Measurements from ENCODE around the gene TREM1. TPM values are rescaled to one million over a fixed set of nuclear protein-coding genes. Genes with fewer than 3 reads are reported as not detected.

Gene TREM1
- polyA plus RNA-seq, 1 donor (not counting 4 experiments of a cell fraction or from before 2014, with no cell fraction given), result not detected

DNA sequence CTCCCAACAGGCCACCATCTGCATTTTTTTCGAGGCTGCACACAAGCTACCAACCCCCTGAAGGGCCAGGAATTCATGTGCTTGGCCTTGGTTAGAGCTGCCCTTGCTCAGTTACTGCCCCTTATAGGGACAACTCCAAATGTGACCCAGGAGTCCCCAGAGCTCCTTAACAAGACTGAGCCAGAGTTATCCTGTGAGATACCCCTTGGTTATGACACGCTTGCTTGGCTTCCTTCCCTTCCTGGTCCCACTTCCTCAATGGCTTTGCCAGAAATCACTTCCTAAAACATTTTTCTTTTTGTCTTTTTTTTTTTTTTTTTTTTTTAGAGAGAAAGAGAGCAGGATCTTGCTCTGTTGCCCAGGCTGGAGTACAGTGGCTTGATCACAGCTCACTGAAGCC, 8.9 kb downstream of the TREM1 start:
- H3K4me2 ChIP-seq (ENCODE audit: control insufficient read depth, extremely low read depth, insufficient read depth, low read depth, low read length), result no peak overlapping the region
- H3K36me3 ChIP-seq (ENCODE audit: control insufficient read depth in 2 of 2, extremely low read depth in 1 of 2, insufficient read depth in 2 of 2, low read length in 2 of 2), result no peaks in the 10 kb centered on the region
- no peak for FAIRE-seq
- dilution Hi-C loops (cut with MboI; ENCODE audit: extremely low pct_ligation_motif_present, low sequenced_read_pairs), result no loop called here
- H3K9me3 ChIP-seq (ENCODE audit: control insufficient read depth, low read depth, low read length), result no peaks in the 10 kb centered on the region
- TF ChIP-seq, protein P1, sequence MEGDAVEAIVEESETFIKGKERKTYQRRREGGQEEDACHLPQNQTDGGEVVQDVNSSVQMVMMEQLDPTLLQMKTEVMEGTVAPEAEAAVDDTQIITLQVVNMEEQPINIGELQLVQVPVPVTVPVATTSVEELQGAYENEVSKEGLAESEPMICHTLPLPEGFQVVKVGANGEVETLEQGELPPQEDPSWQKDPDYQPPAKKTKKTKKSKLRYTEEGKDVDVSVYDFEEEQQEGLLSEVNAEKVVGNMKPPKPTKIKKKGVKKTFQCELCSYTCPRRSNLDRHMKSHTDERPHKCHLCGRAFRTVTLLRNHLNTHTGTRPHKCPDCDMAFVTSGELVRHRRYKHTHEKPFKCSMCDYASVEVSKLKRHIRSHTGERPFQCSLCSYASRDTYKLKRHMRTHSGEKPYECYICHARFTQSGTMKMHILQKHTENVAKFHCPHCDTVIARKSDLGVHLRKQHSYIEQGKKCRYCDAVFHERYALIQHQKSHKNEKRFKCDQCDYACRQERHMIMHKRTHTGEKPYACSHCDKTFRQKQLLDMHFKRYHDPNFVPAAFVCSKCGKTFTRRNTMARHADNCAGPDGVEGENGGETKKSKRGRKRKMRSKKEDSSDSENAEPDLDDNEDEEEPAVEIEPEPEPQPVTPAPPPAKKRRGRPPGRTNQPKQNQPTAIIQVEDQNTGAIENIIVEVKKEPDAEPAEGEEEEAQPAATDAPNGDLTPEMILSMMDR (optimal IDR thresholded peaks at IDR 0.05 in 1 of 3, IDR thresholded peaks at IDR 0.05 in 1 of 3, conservative IDR thresholded peaks at IDR 0.05 in 1 of 3; ENCODE audit: extremely low read depth in 1 of 3, insufficient read depth in 2 of 3, low read length in 3 of 3), result no peak
- TF ChIP-seq EZH2 (IDR thresholded peaks at IDR 0.05; ENCODE audit: low read length), result no peak
- no peaks in the 10 kb centered on the region for H4K20me1 ChIP-seq (ENCODE audit: control insufficient read depth, extremely low read depth, insufficient read depth, low read length)
- H3K27me3 ChIP-seq (ENCODE audit: control insufficient read depth, extremely low read depth, insufficient read depth, low read length), result peaks cover 9% of the 10 kb centered on the region
- H3K4me1 ChIP-seq (ENCODE audit: control insufficient read depth, extremely low read depth, insufficient read depth, low read length), result no peaks in the 10 kb centered on the region
- H3K9me1 ChIP-seq (ENCODE audit: control insufficient read depth, extremely low read depth, insufficient read depth, low read length), result no peaks in the 10 kb centered on the region
- no peak overlapping the region for H3K4me3 ChIP-seq (ENCODE audit: control insufficient read depth in 2 of 3, extremely low read depth in 1 of 3, insufficient read depth in 2 of 3, low read depth in 1 of 3, low read length in 3 of 3)
- H3K27ac ChIP-seq (ENCODE audit: control insufficient read depth, insufficient read depth, low read length), result no peak overlapping the region
- no peak for DNase-seq (ENCODE audit: low read depth, low spot score)
- H3K9ac ChIP-seq (ENCODE audit: control insufficient read depth, extremely low read depth, insufficient read depth, low read length), result no peak overlapping the region
- H2AFZ ChIP-seq (ENCODE audit: control insufficient read depth, low read length), result no peak overlapping the region
- H3K79me2 ChIP-seq (ENCODE audit: control insufficient read depth, insufficient read depth, low read length), result no peaks in the 10 kb centered on the region

DNA sequence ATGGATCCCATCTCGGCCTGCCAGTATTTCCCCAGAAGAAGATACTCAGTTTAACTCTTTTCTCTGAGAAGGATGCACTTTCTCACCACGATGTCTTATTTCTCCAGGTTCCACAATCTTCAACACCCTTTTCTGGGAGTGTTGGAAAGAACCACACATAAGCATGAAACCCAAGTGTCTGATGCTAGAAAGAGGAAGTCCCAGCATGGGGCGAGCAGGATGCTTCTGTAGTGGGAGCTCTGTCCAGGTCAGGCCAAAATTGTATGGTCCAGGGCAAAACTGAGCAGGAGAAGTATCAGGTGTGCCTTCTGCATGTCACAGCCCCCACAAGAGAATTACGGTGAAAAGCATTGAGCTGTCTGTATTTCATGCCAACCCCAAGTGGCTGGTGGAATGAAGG, 11.0 kb downstream of the TREM1 start:
- dilution Hi-C loops (cut with MboI; ENCODE audit: extremely low pct_ligation_motif_present, low sequenced_read_pairs), result no loop called here
- no peak overlapping the region for H3K4me2 ChIP-seq (ENCODE audit: control insufficient read depth, extremely low read depth, insufficient read depth, low read depth, low read length)
- H3K9me1 ChIP-seq (ENCODE audit: control insufficient read depth, extremely low read depth, insufficient read depth, low read length), result no peaks in the 10 kb centered on the region
- no peak overlapping the region for H3K9ac ChIP-seq (ENCODE audit: control insufficient read depth, extremely low read depth, insufficient read depth, low read length)
- H3K4me1 ChIP-seq (ENCODE audit: control insufficient read depth, extremely low read depth, insufficient read depth, low read length), result no peaks in the 10 kb centered on the region
- H4K20me1 ChIP-seq (ENCODE audit: control insufficient read depth, extremely low read depth, insufficient read depth, low read length), result no peaks in the 10 kb centered on the region
- no peaks in the 10 kb centered on the region for H3K9me3 ChIP-seq (ENCODE audit: control insufficient read depth, low read depth, low read length)
- DNase-seq (ENCODE audit: low read depth, low spot score) (no peak), FAIRE-seq (no peak)
- H2AFZ ChIP-seq (ENCODE audit: control insufficient read depth, low read length), result no peak overlapping the region
- H3K4me3 ChIP-seq (ENCODE audit: control insufficient read depth in 2 of 3, extremely low read depth in 1 of 3, insufficient read depth in 2 of 3, low read depth in 1 of 3, low read length in 3 of 3), result no peak overlapping the region
- no peak for TF ChIP-seq EZH2 (IDR thresholded peaks at IDR 0.05; ENCODE audit: low read length)
- TF ChIP-seq, protein P1 (optimal IDR thresholded peaks at IDR 0.05 in 1 of 3, IDR thresholded peaks at IDR 0.05 in 1 of 3, conservative IDR thresholded peaks at IDR 0.05 in 1 of 3; ENCODE audit: extremely low read depth in 1 of 3, insufficient read depth in 2 of 3, low read length in 3 of 3), result no peak
- no peaks in the 10 kb centered on the region for H3K36me3 ChIP-seq (ENCODE audit: control insufficient read depth in 2 of 2, extremely low read depth in 1 of 2, insufficient read depth in 2 of 2, low read length in 2 of 2)
- H3K79me2 ChIP-seq (ENCODE audit: control insufficient read depth, insufficient read depth, low read length), result no peaks in the 10 kb centered on the region
- H3K27me3 ChIP-seq (ENCODE audit: control insufficient read depth, extremely low read depth, insufficient read depth, low read length), result peaks cover 9% of the 10 kb centered on the region
- H3K27ac ChIP-seq (ENCODE audit: control insufficient read depth, insufficient read depth, low read length), result no peak overlapping the region
